Naive thymus-derived CD8-positive, alpha-beta T cell (primary cell): ENCODE measurements around the gene GPX4. TPM values are rescaled to one million over a fixed set of nuclear protein-coding genes. Genes with fewer than 3 reads are reported as not detected.

ENCODE experiments used
- ATAC-seq, 2 donors: fragments of 150-1000 bp; cut with Tn5 transposase in 1 of 2; sonication (Bioruptor Pico), chemical (Tn5 transposase) in 1 of 2; 1 replicate in 1 of 2; 2 replicates in 1 of 2; pipeline ENCODE4 v1.10.0; 2021; ENCODE audit warnings: mild to moderate bottlenecking in 2 of 2, moderate library complexity in 2 of 2
- POLR2A ChIA-PET: fragments of 350-600 bp; sonication (Branson Sonifier 250); formaldehyde crosslinking; loops from one replicate; lab custom pipeline; 2021; ENCODE audit warnings: antibody characterized with exemption; lab: Charles Lee
- DNase-seq, 10 donors: peaks; one replicate each; pipeline versions ENCODE4 v3.0.0 to v3.0.0-alpha.2; 2020 to 2022
- H3K27ac Mint-ChIP-seq, 10 donors: one replicate each; pipeline ENCODE4 v1.8.0; 2020 to 2022; ENCODE audit warnings: mild to moderate bottlenecking in 10 of 10, mixed read lengths in 10 of 10, moderate library complexity in 4 of 10, inconsistent platforms in 1 of 10
- H3K27me3 Mint-ChIP-seq, 5 donors: one replicate each; pipeline ENCODE4 v1.8.0; 2021 to 2022; ENCODE audit warnings: mixed read lengths in 5 of 5
- H3K36me3 Mint-ChIP-seq, 3 donors: one replicate each; pipeline ENCODE4 v1.8.0; 2020 to 2022; ENCODE audit warnings: mixed read lengths in 3 of 3, mild to moderate bottlenecking in 2 of 3, inconsistent platforms in 1 of 3
- H3K4me1 Mint-ChIP-seq, 4 donors: one replicate each; pipeline ENCODE4 v1.8.0; 2021 to 2022; ENCODE audit warnings: mixed read lengths in 4 of 4
- H3K4me3 Mint-ChIP-seq, 10 donors: one replicate each; pipeline ENCODE4 v1.8.0; 2020 to 2022; ENCODE audit warnings: mild to moderate bottlenecking in 10 of 10, mixed read lengths in 10 of 10, moderate library complexity in 6 of 10, inconsistent platforms in 1 of 10
- H3K9me3 Mint-ChIP-seq, 9 donors: one replicate each; pipeline ENCODE4 v1.8.0; 2020 to 2022; ENCODE audit warnings: mixed read lengths in 9 of 9, mild to moderate bottlenecking in 3 of 9, inconsistent platforms in 1 of 9, moderate library complexity in 1 of 9
- polyA plus RNA-seq, 3 donors: library from polyadenylated mRNA; unstranded; fragments of 300-500 nt; fragmentation: Illumina TruSeq; gene quantifications; one replicate each; pipeline ENCODE4 v1.2.3, GENCODE V29; 2021
- total RNA-seq, 8 experiments: library from RNA in 2 of 8; stranded (reverse) in 2 of 8; gene quantifications; one replicate each; pipeline ENCODE4 v1.2.3 and lab custom pipeline; 2021 to 2026

The GPX4 gene
- total and polyA plus RNA-seq, 5 experiments from 2014 or later, result 207 to 465 (median 370) TPM

GRCh38 chr19:1140272-1141027 lies 36.7 kb downstream of the GPX4 start:
- peak overlapping the region in 1 of 10 donors; percentile 29 for H3K27ac Mint-ChIP-seq
- H3K4me3 Mint-ChIP-seq, result no peak overlapping the region
- no peaks in the 10 kb centered on the region for H3K27me3 Mint-ChIP-seq
- no peak for DNase-seq
- no peak for ATAC-seq
- POLR2A ChIA-PET, result no interaction called here
- peaks cover 0 to 10% (median 0%) of the 10 kb centered on the region in 9 donors for H3K9me3 Mint-ChIP-seq
- H3K4me1 Mint-ChIP-seq, result peaks cover 10 to 30% (median 18%) of the 10 kb centered on the region in 4 donors
- H3K36me3 Mint-ChIP-seq, result peaks cover 0 to 26% (median 21%) of the 10 kb centered on the region in 3 donors

- no peaks in the 10 kb centered on the region for H3K27me3 Mint-ChIP-seq
- H3K9me3 Mint-ChIP-seq, result peaks cover 0 to 10% (median 0%) of the 10 kb centered on the region in 9 donors
- no peak for ATAC-seq
- POLR2A ChIA-PET, result interaction anchor here (0.6 kb wide), 1 partner anchor 174 kb away, joined by 3 read pairs; no protein-coding TSS in a partner anchor
- H3K4me3 Mint-ChIP-seq, result no peak overlapping the region
- H3K4me1 Mint-ChIP-seq, result peaks cover 0 to 23% (median 13%) of the 10 kb centered on the region in 4 donors
- H3K27ac Mint-ChIP-seq, result peak overlapping the region in 6 of 10 donors; percentile 2 to 42 (median 3)
- peaks cover 0 to 31% (median 21%) of the 10 kb centered on the region in 3 donors for H3K36me3 Mint-ChIP-seq
- no peak for DNase-seq
These were observed 38.1 kb downstream of the GPX4 start for GRCh38 chr19:1141944-1142343.

- DNase-seq (no peak), ATAC-seq (no peak)
- Mint-ChIP-seq H3K27me3 (no peaks in the 10 kb centered on the region), H3K27ac (peak overlapping the region in 1 of 10 donors; percentile 58), H3K4me1 (peaks cover 0 to 23% (median 12%) of the 10 kb centered on the region in 4 donors), H3K4me3 (no peak overlapping the region), H3K9me3 (peaks cover 0 to 10% (median 0%) of the 10 kb centered on the region in 9 donors), H3K36me3 (peaks cover 0 to 31% (median 20%) of the 10 kb centered on the region in 3 donors)
- POLR2A ChIA-PET, result no interaction called here
These were observed 40.1 kb downstream of the GPX4 start for GRCh38 chr19:1143828-1144399.

- H3K4me3 Mint-ChIP-seq, result peak overlapping the region in 2 of 10 donors; percentile 32 to 40
- peaks cover 0 to 32% (median 18%) of the 10 kb centered on the region in 3 donors for H3K36me3 Mint-ChIP-seq
- peak overlapping the region in 4 of 10 donors; percentile 85 to 91 (median 87) for H3K27ac Mint-ChIP-seq
- H3K9me3 Mint-ChIP-seq, result peaks cover 0 to 10% (median 0%) of the 10 kb centered on the region in 9 donors
- no peaks in the 10 kb centered on the region for H3K27me3 Mint-ChIP-seq
- no peak for ATAC-seq
- no peak for DNase-seq
- POLR2A ChIA-PET, result interaction anchor here (0.7 kb wide), 1 partner anchor 349 kb away, joined by 3 read pairs; no protein-coding TSS in a partner anchor
- H3K4me1 Mint-ChIP-seq, result peaks cover 0 to 20% (median 11%) of the 10 kb centered on the region in 4 donors
These were observed 40.9 kb downstream of the GPX4 start for GRCh38 chr19:1144741-1145140.

- POLR2A ChIA-PET, result interaction anchor here (0.7 to 1.1 kb wide), 2 partner anchors 15 to 117 kb away, joined by 3 to 4 read pairs; no protein-coding TSS in a partner anchor
These were observed 42.0 kb downstream of the GPX4 start for GRCh38 chr19:1145635-1146411.

GRCh38 chr19:1146412-1146699 lies 42.6 kb downstream of the GPX4 start:
- Mint-ChIP-seq H3K27ac (no peak overlapping the region), H3K4me3 (no peak overlapping the region), H3K27me3 (no peaks in the 10 kb centered on the region), H3K4me1 (peaks cover 0 to 17% (median 11%) of the 10 kb centered on the region in 4 donors), H3K36me3 (peaks cover 0 to 29% (median 15%) of the 10 kb centered on the region in 3 donors), H3K9me3 (peaks cover 0 to 10% (median 0%) of the 10 kb centered on the region in 9 donors)
- ATAC-seq (no peak), DNase-seq (no peak)
- POLR2A ChIA-PET, result interaction anchor here (1.1 kb wide), 1 partner anchor 15 kb away, joined by 3 read pairs; no protein-coding TSS in a partner anchor

More at GRCh38 chr19:1145635-1146411, 42.0 kb downstream of the GPX4 start:
- Mint-ChIP-seq H3K27ac (peak overlapping the region in 2 of 10 donors; percentile 22 to 85), H3K36me3 (peaks cover 0 to 29% (median 15%) of the 10 kb centered on the region in 3 donors), H3K4me1 (peaks cover 0 to 17% (median 11%) of the 10 kb centered on the region in 4 donors), H3K4me3 (no peak overlapping the region), H3K9me3 (peaks cover 0 to 10% (median 0%) of the 10 kb centered on the region in 9 donors), H3K27me3 (no peaks in the 10 kb centered on the region)
- DNase-seq (no peak), ATAC-seq (no peak)

GRCh38 chr19:1146858-1147780 lies 43.3 kb downstream of the GPX4 start:
- POLR2A ChIA-PET, result no interaction called here
- no peak overlapping the region for H3K27ac Mint-ChIP-seq
- peaks cover 0 to 3% (median 0%) of the 10 kb centered on the region in 9 donors for H3K9me3 Mint-ChIP-seq

GRCh38 chr19:1147934-1148549 lies 44.2 kb downstream of the GPX4 start:
- Mint-ChIP-seq H3K27me3 (no peaks in the 10 kb centered on the region), H3K36me3 (peaks cover 0 to 32% (median 8%) of the 10 kb centered on the region in 3 donors), H3K9me3 (no peaks in the 10 kb centered on the region), H3K4me3 (no peak overlapping the region), H3K27ac (no peak overlapping the region), H3K4me1 (peaks cover 0 to 11% (median 8%) of the 10 kb centered on the region in 4 donors)
- ATAC-seq, result no peak
- POLR2A ChIA-PET, result no interaction called here
- DNase-seq, result no peak

More at GRCh38 chr19:1146858-1147780, 43.3 kb downstream of the GPX4 start:
- Mint-ChIP-seq H3K4me1 (peaks cover 0 to 12% (median 8%) of the 10 kb centered on the region in 4 donors), H3K4me3 (no peak overlapping the region), H3K27me3 (no peaks in the 10 kb centered on the region), H3K36me3 (peaks cover 0 to 29% (median 12%) of the 10 kb centered on the region in 3 donors)
- ATAC-seq, result no peak
- no peak for DNase-seq

- Mint-ChIP-seq H3K27me3 (no peaks in the 10 kb centered on the region), H3K36me3 (peaks cover 0 to 27% (median 3%) of the 10 kb centered on the region in 3 donors), H3K27ac (no peak overlapping the region), H3K4me1 (peaks cover 0 to 7% (median 6%) of the 10 kb centered on the region in 4 donors), H3K9me3 (no peaks in the 10 kb centered on the region), H3K4me3 (no peak overlapping the region)
- ATAC-seq (no peak), DNase-seq (no peak)
- POLR2A ChIA-PET, result no interaction called here
These were observed 45.7 kb downstream of the GPX4 start for GRCh38 chr19:1149259-1150045.

GRCh38 chr19:1150333-1151036 lies 46.7 kb downstream of the GPX4 start:
- Mint-ChIP-seq H3K4me3 (no peak overlapping the region), H3K27me3 (no peaks in the 10 kb centered on the region), H3K36me3 (peaks cover 0 to 19% (median 0%) of the 10 kb centered on the region in 3 donors), H3K4me1 (peaks cover 0 to 2% (median 0%) of the 10 kb centered on the region in 4 donors), H3K9me3 (no peaks in the 10 kb centered on the region), H3K27ac (no peak overlapping the region)
- ATAC-seq, result no peak
- POLR2A ChIA-PET, result no interaction called here
- no peak for DNase-seq
